Activated naive CD8-positive, alpha-beta T cell treated with anti-CD3 and anti-CD28 coated beads, Interleukin-2, amount 50 U/mL, for 24 hours (primary cell): Measurements from ENCODE around the gene P4HB.

Experiments used
- ATAC-seq: fragments of 150-1000 bp; cut with Tn5 transposase; one replicate; pipeline ENCODE4 v1.10.0; 2021
- DNase-seq: peaks from one replicate; pipeline ENCODE4 v3.0.0; 2021
- H3K27ac Mint-ChIP-seq: one replicate; pipeline ENCODE4 v1.8.0; 2021; ENCODE audit warnings: mild to moderate bottlenecking, mixed read lengths
- H3K27me3 Mint-ChIP-seq: one replicate; pipeline ENCODE4 v1.8.0; 2021; ENCODE audit warnings: mixed read lengths
- H3K36me3 Mint-ChIP-seq: one replicate; pipeline ENCODE4 v1.8.0; 2021; ENCODE audit warnings: low read depth, mixed read lengths
- H3K4me1 Mint-ChIP-seq: one replicate; pipeline ENCODE4 v1.8.0; 2021; ENCODE audit warnings: mixed read lengths
- H3K4me3 Mint-ChIP-seq: one replicate; pipeline ENCODE4 v1.8.0; 2021; ENCODE audit warnings: mild to moderate bottlenecking, moderate library complexity, mixed read lengths
- H3K9me3 Mint-ChIP-seq: one replicate; pipeline ENCODE4 v1.8.0; 2021; ENCODE audit warnings: mixed read lengths

Gene P4HB

GRCh38 chr17:81901167-81902022, 41.1 kb upstream of the P4HB start:
- ATAC-seq (peak; percentile 21), DNase-seq (no peak)
- H3K27me3 Mint-ChIP-seq, result peaks cover 7% of the 10 kb centered on the region
- H3K27ac Mint-ChIP-seq, result no peak overlapping the region
- peaks cover 12% of the 10 kb centered on the region for H3K36me3 Mint-ChIP-seq
- H3K4me3 Mint-ChIP-seq, result no peak overlapping the region
- H3K4me1 Mint-ChIP-seq, result peaks cover 6% of the 10 kb centered on the region
- H3K9me3 Mint-ChIP-seq, result no peaks in the 10 kb centered on the region

DNA sequence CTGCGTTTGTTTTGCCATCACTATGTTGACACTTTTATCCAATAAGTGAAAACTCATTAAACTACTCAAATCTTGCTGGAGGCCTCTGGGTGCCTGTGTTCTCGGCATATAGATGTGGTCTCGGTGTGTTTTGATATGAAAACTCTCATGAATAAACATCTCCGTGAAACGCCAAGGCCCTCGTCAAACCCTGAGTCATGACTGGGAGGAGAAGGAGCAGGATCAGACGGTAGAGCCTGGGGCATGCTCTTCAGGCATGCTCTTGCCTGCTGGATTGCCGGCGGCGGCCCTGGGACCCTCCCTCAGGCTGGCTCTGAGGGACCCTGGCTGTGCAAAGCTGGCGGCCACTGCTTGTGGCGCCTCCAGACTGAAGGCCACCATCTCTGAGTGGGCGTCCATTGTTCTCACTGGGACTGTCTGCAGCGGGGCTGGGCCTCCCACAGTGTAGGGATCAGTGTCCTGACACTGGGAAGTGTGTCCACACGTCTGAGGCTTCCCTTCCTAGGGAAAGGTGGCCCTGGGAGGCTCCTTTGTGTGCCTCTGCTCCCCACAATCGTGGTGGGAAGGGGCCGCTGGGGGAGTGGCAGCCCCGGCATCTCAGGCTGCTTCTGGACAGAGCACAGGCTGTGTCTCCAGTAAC, 40.0 kb upstream of the P4HB start:
- H3K4me3 Mint-ChIP-seq, result no peak overlapping the region
- no peak overlapping the region for H3K27ac Mint-ChIP-seq
- H3K36me3 Mint-ChIP-seq, result peaks cover 14% of the 10 kb centered on the region
- H3K9me3 Mint-ChIP-seq, result no peaks in the 10 kb centered on the region
- ATAC-seq, result no peak
- H3K27me3 Mint-ChIP-seq, result peaks cover 7% of the 10 kb centered on the region
- no peak for DNase-seq
- H3K4me1 Mint-ChIP-seq, result peaks cover 6% of the 10 kb centered on the region

- H3K4me1 Mint-ChIP-seq, result peaks cover 6% of the 10 kb centered on the region
- peaks cover 16% of the 10 kb centered on the region for H3K36me3 Mint-ChIP-seq
- H3K27me3 Mint-ChIP-seq, result peaks cover 7% of the 10 kb centered on the region
- no peak overlapping the region for H3K4me3 Mint-ChIP-seq
- no peaks in the 10 kb centered on the region for H3K9me3 Mint-ChIP-seq
- no peak for ATAC-seq
- no peak overlapping the region for H3K27ac Mint-ChIP-seq
- no peak for DNase-seq
Observed at GRCh38 chr17:81899514-81900166, 39.3 kb upstream of the P4HB start.

DNA sequence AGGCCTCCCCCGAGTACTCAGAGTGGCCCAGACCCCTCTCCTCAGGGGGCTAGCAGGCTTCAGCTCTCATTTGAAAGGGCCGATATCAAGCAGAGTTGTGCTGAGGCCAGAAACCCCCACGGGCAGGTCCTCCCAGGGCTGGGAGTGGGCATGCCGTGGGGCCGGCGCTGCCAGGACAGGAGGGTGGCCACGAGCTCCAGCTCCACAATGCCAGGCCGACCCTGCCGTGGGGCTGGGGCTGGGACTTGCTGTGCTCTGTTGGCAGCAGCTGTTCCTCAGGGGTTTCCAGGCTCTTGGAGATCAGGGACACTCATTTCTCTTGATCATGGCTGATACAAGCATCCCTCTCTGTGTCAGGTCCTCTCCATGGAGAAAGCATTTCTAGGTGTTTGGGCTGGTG, 38.5 kb upstream of the P4HB start:
- Mint-ChIP-seq H3K27me3 (peaks cover 7% of the 10 kb centered on the region), H3K36me3 (peaks cover 16% of the 10 kb centered on the region), H3K4me1 (peaks cover 6% of the 10 kb centered on the region), H3K27ac (no peak overlapping the region), H3K9me3 (no peaks in the 10 kb centered on the region), H3K4me3 (no peak overlapping the region)
- no peak for ATAC-seq
- DNase-seq, result no peak

DNA sequence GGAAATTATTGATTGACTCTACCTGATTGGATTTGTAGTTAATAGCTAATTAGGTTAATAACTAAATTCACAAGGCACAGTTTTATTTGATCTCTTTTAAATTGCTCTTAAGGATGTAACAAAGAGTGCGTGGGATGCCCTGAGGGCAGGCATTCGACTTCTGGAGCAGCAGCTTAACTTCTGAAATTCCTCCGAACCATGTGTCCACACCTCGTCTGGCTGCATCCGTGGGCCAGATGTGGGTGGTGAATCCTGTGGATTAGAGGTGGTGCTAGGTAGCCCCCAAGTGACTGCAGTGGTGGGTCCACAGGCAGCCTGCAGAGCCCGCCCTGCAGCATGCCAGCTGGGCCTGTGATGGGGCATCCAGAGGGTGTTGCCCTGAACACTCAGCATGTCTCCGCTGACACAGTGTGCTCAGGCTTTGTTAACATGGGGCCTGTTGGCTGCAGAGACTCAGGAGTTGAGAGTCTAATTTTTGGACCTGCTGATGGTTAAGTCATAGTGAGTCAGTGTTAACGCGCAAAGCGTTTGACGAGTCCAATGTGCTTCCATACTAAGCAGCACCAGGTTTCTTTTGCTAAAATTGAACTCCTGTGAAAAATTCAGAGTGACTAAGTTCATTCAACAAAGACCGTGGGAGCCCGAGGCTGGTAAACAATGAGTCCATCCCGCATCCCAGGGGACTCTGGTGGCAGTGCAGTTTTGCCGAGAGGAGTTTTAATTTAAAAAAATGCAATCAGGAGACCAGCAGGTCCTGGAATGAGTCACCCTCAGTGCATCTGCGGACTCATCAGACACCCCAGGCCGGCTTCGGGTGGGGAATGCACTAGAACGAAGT, 37.9 kb upstream of the P4HB start:
- Mint-ChIP-seq H3K4me3 (no peak overlapping the region), H3K4me1 (peaks cover 8% of the 10 kb centered on the region), H3K27me3 (peaks cover 7% of the 10 kb centered on the region), H3K9me3 (no peaks in the 10 kb centered on the region), H3K36me3 (peaks cover 16% of the 10 kb centered on the region), H3K27ac (no peak overlapping the region)
- no peak for DNase-seq
- no peak for ATAC-seq

GRCh38 chr17:81895400-81895799, 35.1 kb upstream of the P4HB start:
- Mint-ChIP-seq H3K9me3 (no peaks in the 10 kb centered on the region), H3K27me3 (no peaks in the 10 kb centered on the region), H3K27ac (no peak overlapping the region), H3K36me3 (peaks cover 16% of the 10 kb centered on the region), H3K4me1 (peaks cover 8% of the 10 kb centered on the region), H3K4me3 (no peak overlapping the region)
- no peak for DNase-seq
- no peak for ATAC-seq

GRCh38 chr17:81891303-81891552, 30.9 kb upstream of the P4HB start:
- Mint-ChIP-seq H3K4me1 (peaks cover 25% of the 10 kb centered on the region), H3K27ac (peak overlapping the region; percentile 98), H3K9me3 (no peaks in the 10 kb centered on the region), H3K27me3 (no peaks in the 10 kb centered on the region), H3K36me3 (peaks cover 48% of the 10 kb centered on the region), H3K4me3 (peak overlapping the region; percentile 90)
- ATAC-seq (peak; percentile 2), DNase-seq (no peak)

- no peak for DNase-seq
- Mint-ChIP-seq H3K4me3 (peak overlapping the region; percentile 86), H3K27ac (peak overlapping the region; percentile 86), H3K4me1 (peaks cover 25% of the 10 kb centered on the region), H3K27me3 (no peaks in the 10 kb centered on the region), H3K9me3 (no peaks in the 10 kb centered on the region), H3K36me3 (peaks cover 53% of the 10 kb centered on the region)
- ATAC-seq, result no peak
Observed at GRCh38 chr17:81890447-81891302, 30.3 kb upstream of the P4HB start.

- H3K36me3 Mint-ChIP-seq, result peaks cover 58% of the 10 kb centered on the region
- peak overlapping the region; percentile 86 for H3K27ac Mint-ChIP-seq
- H3K4me1 Mint-ChIP-seq, result peaks cover 25% of the 10 kb centered on the region
- DNase-seq (no peak), ATAC-seq (no peak)
- H3K9me3 Mint-ChIP-seq, result no peaks in the 10 kb centered on the region
- H3K4me3 Mint-ChIP-seq, result peak overlapping the region; percentile 86
- H3K27me3 Mint-ChIP-seq, result no peaks in the 10 kb centered on the region
Observed at GRCh38 chr17:81889602-81890001, 29.3 kb upstream of the P4HB start.

- Mint-ChIP-seq H3K27me3 (no peaks in the 10 kb centered on the region), H3K27ac (peak overlapping the region; percentile 71), H3K36me3 (peaks cover 61% of the 10 kb centered on the region), H3K4me3 (peak overlapping the region; percentile 86), H3K9me3 (no peaks in the 10 kb centered on the region), H3K4me1 (peaks cover 25% of the 10 kb centered on the region)
- DNase-seq (no peak), ATAC-seq (no peak)
Observed at GRCh38 chr17:81888988-81889595, 28.8 kb upstream of the P4HB start.

DNA sequence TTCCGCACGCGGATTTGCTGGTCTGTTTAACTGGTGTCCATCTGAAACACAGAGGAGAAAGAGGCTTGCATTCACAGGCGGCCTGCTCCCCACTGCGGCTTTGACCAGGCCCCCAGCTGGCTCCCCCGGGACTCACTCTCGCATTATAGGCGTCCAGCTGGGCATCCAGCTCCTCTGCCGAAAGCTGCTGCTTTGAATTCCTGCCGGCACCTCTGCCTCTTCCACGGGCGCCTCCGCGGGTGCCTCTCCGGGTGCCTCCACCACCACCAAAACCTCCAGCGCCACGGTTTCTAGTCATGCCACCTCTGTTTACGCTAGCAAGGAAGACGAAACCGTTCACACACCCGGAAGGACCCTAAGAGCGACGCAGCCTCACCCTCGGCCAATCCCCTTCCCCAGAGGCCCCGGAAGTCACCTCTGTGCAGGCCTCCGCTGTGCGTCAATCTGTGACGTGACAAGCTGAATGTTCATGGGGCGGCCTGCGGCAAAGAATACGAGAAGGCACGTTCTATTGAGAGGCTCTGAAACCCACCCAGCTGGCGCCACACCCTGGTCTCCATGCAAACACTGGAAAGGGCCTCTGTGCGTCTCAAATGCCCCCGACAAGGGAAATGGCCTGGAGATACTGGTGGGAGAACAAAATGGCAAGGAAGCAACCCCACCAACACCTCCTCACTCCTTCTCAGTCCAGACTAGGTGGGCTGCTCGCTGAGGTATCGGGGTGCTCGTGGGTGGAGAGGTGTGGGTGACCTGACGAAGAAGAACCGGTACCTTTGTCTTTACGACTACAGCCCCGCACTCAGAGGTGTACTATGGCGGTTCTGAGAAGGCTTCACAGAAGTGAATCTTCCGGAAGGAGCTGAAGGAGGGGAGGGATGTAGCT, 28.0 kb upstream of the P4HB start:
- peaks cover 21% of the 10 kb centered on the region for H3K4me1 Mint-ChIP-seq
- H3K4me3 Mint-ChIP-seq, result peak overlapping the region; percentile 86
- H3K27ac Mint-ChIP-seq, result peak overlapping the region; percentile 71
- H3K36me3 Mint-ChIP-seq, result peaks cover 63% of the 10 kb centered on the region
- no peaks in the 10 kb centered on the region for H3K9me3 Mint-ChIP-seq
- ATAC-seq (no peak), DNase-seq (no peak)
- H3K27me3 Mint-ChIP-seq, result no peaks in the 10 kb centered on the region

GRCh38 chr17:81885869-81886548, 25.7 kb upstream of the P4HB start:
- H3K27ac Mint-ChIP-seq, result peak overlapping the region; percentile 52
- peaks cover 73% of the 10 kb centered on the region for H3K36me3 Mint-ChIP-seq
- peak; percentile 29 for ATAC-seq
- H3K27me3 Mint-ChIP-seq, result no peaks in the 10 kb centered on the region
- no peak for DNase-seq
- H3K4me1 Mint-ChIP-seq, result peaks cover 17% of the 10 kb centered on the region
- H3K9me3 Mint-ChIP-seq, result no peaks in the 10 kb centered on the region
- no peak overlapping the region for H3K4me3 Mint-ChIP-seq
